Endothelial cell of umbilical vein (primary cell): Measurements from ENCODE around the gene HBEGF. TPM values are rescaled to one million over a fixed set of nuclear protein-coding genes. Genes with fewer than 3 reads are reported as not detected.

Experiments used
- BruUV-seq: library from RNA; stranded (reverse); fragments of 400-500 nt; replicated peaks from 2 replicates; lab custom pipeline; 2021; lab: Mats Ljungman, UMichigan
- CTCF ChIA-PET: fragments of 300-600, 350-600 bp; sonication (Branson Sonifier 250); formaldehyde crosslinking; loops from one replicate; lab custom pipeline; 2021; ENCODE audit warnings: antibody characterized with exemption, inconsistent platforms; lab: Charles Lee
- POLR2A ChIA-PET: fragments of 300-600, 350-600 bp; sonication (Branson Sonifier 250); formaldehyde crosslinking; loops from one replicate; lab custom pipeline; 2021; ENCODE audit warnings: antibody characterized with exemption, inconsistent platforms; lab: Charles Lee
- DNase-seq: peaks from one replicate; pipeline ENCODE4 v3.0.0-alpha.2; 2011; ENCODE audit warnings: low read depth, low spot score
- FAIRE-seq: peaks from 2 replicates; lab custom pipeline; 2011; peaks lifted over from hg19 to GRCh38; lab: Jason Lieb, UNC
- H2AFZ ChIP-seq: 2 replicates; pipeline ENCODE4 v1.6.0; 2012; ENCODE audit warnings: low read depth, low read length, control low read depth, inconsistent platforms
- H3K27ac ChIP-seq: 2 replicates; pipeline ENCODE4 v1.5.1; 2011; ENCODE audit warnings: low read depth, mild to moderate bottlenecking, control low read depth, low read length, moderate library complexity; ENCODE audit not compliant: insufficient read depth
- H3K27me3 ChIP-seq, 2 experiments: 2 replicates each; pipeline versions ENCODE4 v1.6.0 to v1.6.1; 2011; ENCODE audit warnings: low read length in 2 of 2, mixed read lengths in 1 of 2; ENCODE audit not compliant: control insufficient read depth in 2 of 2, insufficient read depth in 2 of 2
- H3K36me3 ChIP-seq, 2 experiments: 2 replicates in 1 of 2; 3 replicates in 1 of 2; pipeline ENCODE4 v1.5.1; 2011; ENCODE audit warnings: low read length in 2 of 2, mild to moderate bottlenecking in 1 of 2, moderate library complexity in 1 of 2; ENCODE audit not compliant: control insufficient read depth in 2 of 2, insufficient read depth in 2 of 2; ENCODE audit errors: extremely low read depth in 1 of 2
- H3K4me1 ChIP-seq: 3 replicates; pipeline ENCODE4 v1.5.1; 2011; ENCODE audit warnings: mild to moderate bottlenecking, low read length; ENCODE audit not compliant: control insufficient read depth, insufficient read depth; ENCODE audit errors: extremely low read depth
- H3K4me2 ChIP-seq: 2 replicates; pipeline ENCODE4 v1.6.1; 2011; ENCODE audit warnings: low read length, control low read depth, mixed read lengths; ENCODE audit not compliant: insufficient read depth
- H3K4me3 ChIP-seq, 3 experiments: fragments of 200-600 bp in 1 of 3; sonication (generic), shearing (Covaris generic) in 1 of 3; replicated peaks in 1 of 3; 2 replicates each; pipeline ENCODE4 v1.5.1; 2011 to 2016; ENCODE audit warnings: control low read depth in 3 of 3, low read length in 3 of 3, mild to moderate bottlenecking in 2 of 3, inconsistent platforms in 1 of 3, low read depth in 1 of 3, moderate library complexity in 1 of 3; ENCODE audit not compliant: insufficient read depth in 1 of 3
- H3K79me2 ChIP-seq: 2 replicates; pipeline ENCODE4 v1.6.0; 2012; ENCODE audit warnings: low read length, inconsistent platforms; ENCODE audit not compliant: control insufficient read depth, insufficient read depth
- H3K9ac ChIP-seq: replicated peaks from 2 replicates; pipeline ENCODE3; 2011; ENCODE audit warnings: low read length, control low read depth; ENCODE audit not compliant: insufficient read depth; ENCODE audit errors: extremely low read depth
- H3K9me1 ChIP-seq: replicated peaks from 3 replicates; pipeline ENCODE4 v1.6.0; 2011; ENCODE audit warnings: mild to moderate bottlenecking, low read length; ENCODE audit not compliant: control insufficient read depth, insufficient read depth; ENCODE audit errors: extremely low read depth
- H3K9me3 ChIP-seq: replicated peaks from 2 replicates; pipeline ENCODE4 v1.5.1; 2012; ENCODE audit warnings: low read length, inconsistent platforms; ENCODE audit not compliant: control insufficient read depth, insufficient read depth
- H4K20me1 ChIP-seq: replicated peaks from 2 replicates; pipeline ENCODE3; 2011; ENCODE audit warnings: mild to moderate bottlenecking, low read length; ENCODE audit not compliant: control insufficient read depth, insufficient read depth; ENCODE audit errors: extremely low read depth
- CTCF ChIP-seq, 2 donors: IDR thresholded peaks; 1 replicate in 1 of 2; 2 replicates in 1 of 2; pipeline ENCODE4 v1.5.1; 2011; ENCODE audit warnings: low read length in 2 of 2, mild to moderate bottlenecking in 2 of 2, moderate library complexity in 2 of 2, control low read depth in 1 of 2, inconsistent platforms in 1 of 2, low read depth in 1 of 2; ENCODE audit not compliant: insufficient read depth in 1 of 2; ENCODE audit errors: extremely low read depth in 1 of 2
- EZH2 ChIP-seq: IDR thresholded peaks from 2 replicates; pipeline ENCODE4 v1.6.1; 2012; ENCODE audit warnings: borderline replicate concordance, low read depth, mild to moderate bottlenecking, moderate library complexity, low read length, inconsistent platforms; ENCODE audit not compliant: severe bottlenecking
- FOS ChIP-seq: IDR thresholded peaks from 2 replicates; pipeline ENCODE4 v1.6.1; 2011; ENCODE audit warnings: mild to moderate bottlenecking, low read length, moderate library complexity, borderline replicate concordance; ENCODE audit not compliant: insufficient read depth
- GATA2 ChIP-seq: IDR thresholded peaks from 2 replicates; pipeline ENCODE4 v1.7.0; 2011; ENCODE audit warnings: low read depth, mild to moderate bottlenecking, moderate library complexity, mixed read lengths, low read length; ENCODE audit not compliant: insufficient read length, insufficient read depth
- JUN ChIP-seq: IDR thresholded peaks from 2 replicates; pipeline ENCODE4 v1.6.1; 2011; ENCODE audit warnings: borderline replicate concordance, low read depth; ENCODE audit not compliant: insufficient read length, insufficient read depth
- MAX ChIP-seq: IDR thresholded peaks from 2 replicates; pipeline ENCODE4 v1.6.1; 2011; ENCODE audit not compliant: insufficient read depth, insufficient read length
- MYC ChIP-seq: IDR thresholded peaks from one replicate; pipeline ENCODE4 v1.6.1; 2011; ENCODE audit warnings: mild to moderate bottlenecking, low read depth, low read length
- POLR2A ChIP-seq: IDR thresholded peaks from 2 replicates; pipeline ENCODE4 v1.6.1; 2012; ENCODE audit warnings: low read depth, mild to moderate bottlenecking, control low read depth, low read length
- POLR2AphosphoS5 ChIP-seq: IDR thresholded peaks from 2 replicates; pipeline ENCODE4 v1.6.1; 2012; ENCODE audit warnings: low read depth, mild to moderate bottlenecking, control low read depth, low read length, moderate library complexity; ENCODE audit not compliant: insufficient read depth
- dilution Hi-C: fragments of 300-500 bp; cut with MboI; formaldehyde crosslinking; loops from one replicate; pipeline ENCODE4 v1.15.0; 2019; ENCODE audit warnings: low sequenced_read_pairs; ENCODE audit not compliant: extremely low pct_ligation_motif_present
- intact Hi-C: fragments of 100-400 bp; cut with micrococcal nuclease; formaldehyde crosslinking; loops from one replicate; pipeline ENCODE4 v1.10.0; 2022
- polyA plus RNA-seq, 4 experiments: library from polyadenylated mRNA; depleted of rRNA in 3 of 4; stranded (reverse) in 3 of 4; unstranded in 1 of 4; fragments of >200 nt; gene quantifications; 2 replicates each; pipeline versions ENCODE4 v1.2.1 to v1.2.3, GENCODE V29; 2011 to 2012; ENCODE audit warnings: missing spikeins in 1 of 4
- total RNA-seq: library from RNA; stranded (reverse); gene quantifications from 2 replicates; pipeline ENCODE4 v1.2.3, GENCODE V29; 2021

HBEGF gene
- total and polyA plus RNA-seq, 2 donors (not counting 3 experiments of a cell fraction or from before 2014, with no cell fraction given), result 33.2 to 79.8 TPM

- intact Hi-C loops, result no loop called here
- POLR2A ChIA-PET, result no interaction called here
Observed at GRCh38 chr5:140366589-140367255, 20.3 kb upstream of the HBEGF start.

GRCh38 chr5:140365941-140366340, 19.5 kb upstream of the HBEGF start:
- intact Hi-C loops (no loop called here), dilution Hi-C loops (no loop called here)
- no peak overlapping the region for H2AFZ ChIP-seq

More at GRCh38 chr5:140366589-140367255, 20.3 kb upstream of the HBEGF start:
- no peak for TF ChIP-seq JUN
- Histone ChIP-seq H3K9me3 (no peaks in the 10 kb centered on the region), H3K4me2 (no peak overlapping the region), H3K9ac (no peak overlapping the region), H3K36me3 (no peaks in the 10 kb centered on the region), H4K20me1 (no peaks in the 10 kb centered on the region), H3K4me1 (peaks cover 3% of the 10 kb centered on the region), H3K4me3 (no peak overlapping the region), H3K79me2 (no peaks in the 10 kb centered on the region), H2AFZ (no peak overlapping the region), H3K9me1 (no peaks in the 10 kb centered on the region), H3K27ac (no peak overlapping the region), H3K27me3 (no peaks in the 10 kb centered on the region)
- FAIRE-seq (no peak), DNase-seq (no peak)
- BruUV-seq, result no TSS peak
- dilution Hi-C loops, result no loop called here
- CTCF ChIA-PET, result interaction anchor here (1.3 to 4.1 kb wide), 3 partner anchors 15 to 354 kb away, joined by 5 to 64 read pairs (median 6); no protein-coding TSS in a partner anchor

More at GRCh38 chr5:140365941-140366340, 19.5 kb upstream of the HBEGF start:
- H3K4me1 ChIP-seq, result peaks cover 3% of the 10 kb centered on the region
- H3K36me3 ChIP-seq, result no peaks in the 10 kb centered on the region
- DNase-seq (no peak), FAIRE-seq (no peak)
- no peak for TF ChIP-seq POLR2A
- TF ChIP-seq POLR2AphosphoS5, result no peak
- TF ChIP-seq MYC, result no peak
- TF ChIP-seq MAX, result no peak
- TF ChIP-seq FOS, result no peak
- TF ChIP-seq CTCF (IDR thresholded peaks at IDR 0.05; ENCODE audit: extremely low read depth in 1 of 2, insufficient read depth in 1 of 2, low read depth in 1 of 2, low read length in 2 of 2), result no peak
- no peak for TF ChIP-seq EZH2
- TF ChIP-seq GATA2, result no peak
- no peak for TF ChIP-seq JUN
- ChIA-PET CTCF (interaction anchor here (0.6 to 4.1 kb wide), 3 partner anchors 14 to 354 kb away, joined by 3 to 64 read pairs (median 5); no protein-coding TSS in a partner anchor), POLR2A (no interaction called here)
- no peaks in the 10 kb centered on the region for H4K20me1 ChIP-seq
- no peaks in the 10 kb centered on the region for H3K9me1 ChIP-seq
- no peaks in the 10 kb centered on the region for H3K27me3 ChIP-seq
- no peaks in the 10 kb centered on the region for H3K9me3 ChIP-seq
- no peak overlapping the region for H3K4me3 ChIP-seq
- H3K79me2 ChIP-seq, result no peaks in the 10 kb centered on the region
- no peak overlapping the region for H3K4me2 ChIP-seq
- no peak overlapping the region for H3K27ac ChIP-seq
- no TSS peak for BruUV-seq
- no peak overlapping the region for H3K9ac ChIP-seq
